Activated T-helper 17 cell treated with anti-CD3 and anti-CD28 coated beads, Interleukin-2, amount 50 U/mL, for 72 hours (primary cell): ENCODE data around the gene MGAM2. TPM values are rescaled to one million over a fixed set of nuclear protein-coding genes. Genes with fewer than 3 reads are reported as not detected.

Experiments
- ATAC-seq: fragments of 150-1000 bp; cut with Tn5 transposase; replicated peaks from 2 replicates; pipeline ENCODE4 v1.10.0; 2021; ENCODE audit warnings: mild to moderate bottlenecking, moderate library complexity
- H3K27ac Mint-ChIP-seq: one replicate; pipeline ENCODE4 v1.8.0; 2022; ENCODE audit warnings: mixed read lengths
- H3K27me3 Mint-ChIP-seq: one replicate; pipeline ENCODE4 v1.8.0; 2022; ENCODE audit warnings: mixed read lengths
- H3K36me3 Mint-ChIP-seq: one replicate; pipeline ENCODE4 v1.8.0; 2022; ENCODE audit warnings: low read depth, mild to moderate bottlenecking, mixed read lengths
- H3K4me1 Mint-ChIP-seq: one replicate; pipeline ENCODE4 v1.8.0; 2022; ENCODE audit warnings: mixed read lengths
- H3K4me3 Mint-ChIP-seq: one replicate; pipeline ENCODE4 v1.8.0; 2022; ENCODE audit warnings: mild to moderate bottlenecking, mixed read lengths
- H3K9me3 Mint-ChIP-seq: one replicate; pipeline ENCODE4 v1.8.0; 2022; ENCODE audit warnings: mixed read lengths
- total RNA-seq, 2 donors: library from RNA; stranded (reverse); gene quantifications; one replicate each; pipeline ENCODE4 v1.2.3, GENCODE V29; 2022

The MGAM2 gene
- total RNA-seq, 2 donors from 2014 or later: 0.58 TPM; not detected in 1

GRCh38 chr7:142104550-142105527, 6.7 kb upstream of the MGAM2 start:
- no peaks in the 10 kb centered on the region for H3K9me3 Mint-ChIP-seq
- H3K27me3 Mint-ChIP-seq: peaks cover 20% of the 10 kb centered on the region
- ATAC-seq: no peak

GRCh38 chr7:142108728-142109505, 2.6 kb upstream of the MGAM2 start:
- H3K36me3 Mint-ChIP-seq: no peaks in the 10 kb centered on the region
- H3K27ac Mint-ChIP-seq: no peak overlapping the region
- no peaks in the 10 kb centered on the region for H3K4me1 Mint-ChIP-seq
- no peak for ATAC-seq
- H3K4me3 Mint-ChIP-seq: no peak overlapping the region
- peaks cover 34% of the 10 kb centered on the region for H3K27me3 Mint-ChIP-seq
- H3K9me3 Mint-ChIP-seq: no peaks in the 10 kb centered on the region

More at GRCh38 chr7:142104550-142105527, 6.7 kb upstream of the MGAM2 start:
- Mint-ChIP-seq H3K4me3 (no peak overlapping the region), H3K27ac (no peak overlapping the region), H3K36me3 (no peaks in the 10 kb centered on the region), H3K4me1 (peaks cover 4% of the 10 kb centered on the region)

- no peaks in the 10 kb centered on the region for H3K9me3 Mint-ChIP-seq
- no peak overlapping the region for H3K27ac Mint-ChIP-seq
- no peak for ATAC-seq
- H3K36me3 Mint-ChIP-seq: no peaks in the 10 kb centered on the region
- no peaks in the 10 kb centered on the region for H3K4me1 Mint-ChIP-seq
- H3K27me3 Mint-ChIP-seq: peaks cover 27% of the 10 kb centered on the region
- no peak overlapping the region for H3K4me3 Mint-ChIP-seq
These were observed 1.4 kb upstream of the MGAM2 start for GRCh38 chr7:142110098-142110497.

DNA sequence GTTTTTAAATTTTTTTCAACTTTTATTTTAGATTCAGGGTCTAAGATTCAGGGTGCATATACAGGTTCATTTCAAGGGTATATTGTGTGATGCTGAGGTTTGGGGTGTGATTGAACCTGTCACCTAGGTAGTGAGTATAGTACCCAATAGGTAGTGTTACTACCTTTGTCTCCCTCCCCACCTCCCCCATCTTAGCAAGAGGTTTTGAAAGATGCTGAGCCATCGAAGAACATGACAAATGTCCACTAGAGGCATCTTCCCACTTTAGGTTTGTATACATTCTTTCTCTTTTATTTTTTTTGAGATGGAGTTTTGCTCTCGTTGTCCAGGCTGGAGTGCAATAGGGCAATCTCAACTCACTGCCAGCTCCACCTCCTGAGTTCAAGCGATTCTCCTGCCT, 880 bp upstream of the MGAM2 start:
- no peak overlapping the region for H3K4me3 Mint-ChIP-seq
- no peaks in the 10 kb centered on the region for H3K36me3 Mint-ChIP-seq
- H3K27me3 Mint-ChIP-seq: peaks cover 27% of the 10 kb centered on the region

DNA sequence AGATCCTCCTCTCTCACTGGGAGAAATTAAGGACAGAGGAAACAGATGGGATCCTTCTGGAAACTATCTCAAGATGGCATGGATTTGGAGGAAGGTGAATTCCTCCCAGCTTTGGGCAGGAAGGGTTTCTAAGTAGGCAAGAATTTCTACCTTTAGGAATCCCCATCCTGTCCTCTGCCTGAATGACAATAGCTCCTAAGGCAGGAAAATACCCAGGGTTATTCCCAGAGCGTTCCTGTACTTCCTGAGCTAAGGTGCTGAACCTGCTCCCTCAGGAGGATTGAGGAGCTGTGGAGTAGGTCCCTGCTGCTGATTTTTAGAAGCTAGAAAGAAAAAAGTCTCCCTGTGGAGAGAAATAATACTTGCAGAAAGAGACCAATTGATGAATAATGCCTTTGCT, 568 bp downstream of the MGAM2 start:
- Mint-ChIP-seq H3K4me1 (no peaks in the 10 kb centered on the region), H3K27ac (no peak overlapping the region), H3K4me3 (no peak overlapping the region), H3K27me3 (peaks cover 22% of the 10 kb centered on the region), H3K36me3 (no peaks in the 10 kb centered on the region), H3K9me3 (no peaks in the 10 kb centered on the region)
- no peak for ATAC-seq

More for the DNA sequence above, 880 bp upstream of the MGAM2 start:
- ATAC-seq: no peak
- Mint-ChIP-seq H3K27ac (no peak overlapping the region), H3K4me1 (no peaks in the 10 kb centered on the region), H3K9me3 (no peaks in the 10 kb centered on the region)

DNA sequence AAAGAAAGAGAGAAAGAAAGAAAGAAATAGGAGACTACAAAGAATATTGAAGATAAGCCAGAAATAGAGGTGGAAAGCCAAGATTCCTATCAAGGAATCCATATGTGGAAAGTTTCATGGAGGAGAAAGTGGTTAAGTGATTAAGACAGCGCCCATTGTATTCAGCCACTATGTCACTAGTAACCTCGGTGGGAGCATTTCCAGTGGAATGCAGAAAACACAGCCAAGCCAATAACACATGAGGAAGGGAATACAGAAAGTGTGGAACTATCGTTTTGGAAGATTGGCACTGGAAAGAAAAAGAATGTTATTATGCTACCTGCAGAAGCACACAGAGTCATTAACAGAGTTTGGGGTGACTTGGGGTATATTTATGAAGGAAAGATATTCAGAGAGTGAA, 2.7 kb downstream of the MGAM2 start:
- Mint-ChIP-seq H3K4me1 (no peaks in the 10 kb centered on the region), H3K4me3 (no peak overlapping the region), H3K27me3 (peaks cover 16% of the 10 kb centered on the region), H3K36me3 (no peaks in the 10 kb centered on the region), H3K9me3 (no peaks in the 10 kb centered on the region), H3K27ac (no peak overlapping the region)
- no peak for ATAC-seq

DNA sequence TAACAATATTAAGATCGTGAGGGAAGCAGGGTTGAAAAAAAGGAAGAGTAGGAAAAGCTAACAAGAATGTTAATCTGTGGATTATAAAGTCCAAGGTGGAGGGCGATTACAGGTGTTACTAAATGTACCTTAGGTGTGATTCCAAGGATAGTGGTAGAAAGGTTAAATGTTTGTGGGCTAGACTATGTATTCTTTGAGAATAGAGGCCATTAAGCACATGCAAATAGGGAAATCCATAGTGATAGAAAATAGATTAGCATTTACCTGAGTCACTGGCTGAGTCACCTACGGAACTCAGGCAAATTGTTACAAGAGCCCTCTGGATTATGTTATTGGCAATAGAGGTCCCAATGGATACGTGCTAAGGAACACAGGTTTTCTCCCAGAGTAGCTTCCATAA, 9.0 kb downstream of the MGAM2 start:
- H3K36me3 Mint-ChIP-seq: no peaks in the 10 kb centered on the region
- H3K4me1 Mint-ChIP-seq: no peaks in the 10 kb centered on the region
- H3K4me3 Mint-ChIP-seq: no peak overlapping the region
- H3K9me3 Mint-ChIP-seq: no peaks in the 10 kb centered on the region
- no peak for ATAC-seq
- H3K27ac Mint-ChIP-seq: no peak overlapping the region
- peaks cover 3% of the 10 kb centered on the region for H3K27me3 Mint-ChIP-seq

- Mint-ChIP-seq H3K36me3 (no peaks in the 10 kb centered on the region), H3K4me1 (no peaks in the 10 kb centered on the region), H3K27ac (no peak overlapping the region), H3K4me3 (no peak overlapping the region), H3K9me3 (no peaks in the 10 kb centered on the region), H3K27me3 (peaks cover 10% of the 10 kb centered on the region)
- no peak for ATAC-seq
These were observed 11.7 kb downstream of the MGAM2 start for GRCh38 chr7:142123184-142123583.

DNA sequence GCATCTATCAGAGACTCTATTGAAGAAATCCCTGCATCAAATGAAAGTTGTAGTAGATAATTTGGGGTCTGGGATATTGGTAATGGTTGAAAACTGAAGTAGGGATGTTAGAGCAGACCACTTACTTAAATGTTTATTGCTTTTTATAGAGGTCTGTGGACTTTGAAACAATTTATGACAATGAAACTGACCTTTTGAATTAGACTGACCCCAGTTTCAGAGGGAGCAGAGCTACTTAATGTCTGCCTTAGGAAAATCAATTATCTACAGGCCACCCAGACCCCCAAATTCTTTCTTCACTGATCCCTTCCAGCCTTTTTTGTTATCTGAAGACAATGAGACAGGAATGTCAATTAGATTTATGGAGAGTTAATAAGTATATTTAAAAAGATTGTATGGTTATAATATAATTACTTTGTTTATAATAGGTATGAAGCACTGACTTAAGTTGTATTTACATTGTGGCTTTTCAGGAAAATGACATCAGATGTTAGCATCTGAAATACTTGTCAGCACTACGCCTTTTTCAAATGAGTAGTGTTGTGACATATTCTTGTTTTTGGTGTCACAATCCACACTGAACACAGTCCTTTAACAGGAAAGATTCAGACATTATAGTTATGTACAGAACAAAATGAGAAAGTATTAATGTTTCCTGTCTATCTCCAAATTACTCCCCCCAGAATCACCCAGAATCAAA, 13.9 kb downstream of the MGAM2 start:
- H3K4me3 Mint-ChIP-seq: no peak overlapping the region
- no peaks in the 10 kb centered on the region for H3K36me3 Mint-ChIP-seq
- no peak overlapping the region for H3K27ac Mint-ChIP-seq
- no peak for ATAC-seq
- H3K9me3 Mint-ChIP-seq: no peaks in the 10 kb centered on the region
- peaks cover 18% of the 10 kb centered on the region for H3K27me3 Mint-ChIP-seq
- H3K4me1 Mint-ChIP-seq: no peaks in the 10 kb centered on the region

DNA sequence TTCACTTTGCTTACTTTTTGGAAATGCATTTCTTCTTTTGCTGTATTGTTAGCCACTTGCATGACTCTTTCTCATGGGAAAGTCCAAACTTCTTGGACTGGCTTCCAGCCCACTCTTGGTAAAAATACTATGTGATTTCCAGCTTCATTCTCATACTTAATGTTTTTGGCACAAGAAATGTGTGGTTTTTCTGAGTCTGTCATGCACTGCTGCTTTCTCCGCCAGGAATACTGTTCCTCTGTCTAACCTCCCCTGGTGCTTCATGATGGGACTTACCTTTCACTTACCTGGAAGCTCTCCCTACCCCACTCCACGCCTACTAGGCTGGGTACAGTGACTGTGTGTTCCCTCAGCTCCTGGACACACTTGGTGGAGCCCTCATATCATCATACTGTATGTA, 18.7 kb downstream of the MGAM2 start:
- Mint-ChIP-seq H3K36me3 (no peaks in the 10 kb centered on the region), H3K4me1 (no peaks in the 10 kb centered on the region), H3K27me3 (peaks cover 17% of the 10 kb centered on the region), H3K27ac (no peak overlapping the region), H3K9me3 (no peaks in the 10 kb centered on the region), H3K4me3 (no peak overlapping the region)
- ATAC-seq: no peak

DNA sequence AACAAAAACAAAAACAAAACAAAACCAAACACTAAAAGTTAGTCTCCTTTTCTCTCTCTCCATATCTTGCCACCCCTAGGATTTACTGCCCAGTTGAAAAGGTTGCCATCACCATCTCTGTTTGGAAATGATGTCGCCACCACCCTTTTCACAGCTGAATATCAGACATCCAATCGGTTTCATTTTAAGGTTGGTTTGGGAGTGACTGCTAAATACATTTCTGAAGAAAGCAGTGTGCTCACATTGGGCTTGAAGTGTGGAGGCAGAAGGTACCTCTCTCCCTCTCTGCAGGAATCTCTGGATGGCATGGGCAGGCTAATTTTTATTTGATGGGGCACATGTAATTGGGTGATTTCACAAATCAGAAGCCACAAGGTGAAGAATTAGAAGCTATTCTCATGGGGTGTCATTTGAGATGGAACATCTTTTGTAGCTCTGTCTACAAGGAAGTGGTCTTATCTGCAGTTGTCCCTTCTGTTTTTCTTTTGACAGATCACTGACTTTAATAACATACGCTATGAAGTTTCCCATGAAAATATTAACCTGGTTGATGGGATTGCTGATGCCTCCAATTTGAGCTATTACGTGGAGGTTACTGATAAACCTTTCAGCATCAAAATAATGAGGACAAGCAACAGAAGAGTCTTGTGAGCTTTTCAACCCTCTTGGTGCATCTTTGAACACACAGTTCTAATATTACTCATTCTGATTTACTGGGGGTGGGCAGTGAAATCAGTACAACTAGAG, 20.1 kb downstream of the MGAM2 start:
- ATAC-seq: peak; percentile 43
- no peak overlapping the region for H3K27ac Mint-ChIP-seq
- H3K36me3 Mint-ChIP-seq: no peaks in the 10 kb centered on the region
- H3K9me3 Mint-ChIP-seq: no peaks in the 10 kb centered on the region
- peaks cover 17% of the 10 kb centered on the region for H3K27me3 Mint-ChIP-seq
- H3K4me1 Mint-ChIP-seq: no peaks in the 10 kb centered on the region
- H3K4me3 Mint-ChIP-seq: no peak overlapping the region

DNA sequence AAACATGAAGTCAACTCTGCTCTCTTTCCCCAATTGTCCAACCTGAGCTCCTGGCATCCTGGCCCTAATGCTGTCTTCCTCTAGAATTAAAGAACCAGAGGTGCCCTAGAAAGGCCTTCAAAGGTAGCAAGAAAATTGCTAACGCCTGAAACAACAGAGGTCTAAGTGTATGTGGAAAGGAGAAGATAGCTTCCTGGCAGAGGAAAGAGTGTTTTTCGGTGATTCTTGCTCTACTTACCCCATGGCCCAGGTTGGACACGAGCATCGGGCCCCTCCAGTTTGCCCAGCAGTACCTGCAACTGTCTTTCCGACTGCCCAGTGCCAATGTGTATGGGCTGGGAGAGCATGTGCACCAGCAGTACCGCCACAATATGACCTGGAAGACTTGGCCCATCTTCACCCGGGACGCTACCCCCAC, 22.2 kb downstream of the MGAM2 start:
- Mint-ChIP-seq H3K4me3 (no peak overlapping the region), H3K36me3 (no peaks in the 10 kb centered on the region), H3K27me3 (peaks cover 6% of the 10 kb centered on the region), H3K9me3 (no peaks in the 10 kb centered on the region), H3K4me1 (no peaks in the 10 kb centered on the region), H3K27ac (no peak overlapping the region)
- ATAC-seq: peak; percentile 51

- Mint-ChIP-seq H3K27ac (no peak overlapping the region), H3K27me3 (peaks cover 3% of the 10 kb centered on the region), H3K36me3 (no peaks in the 10 kb centered on the region), H3K4me1 (no peaks in the 10 kb centered on the region), H3K9me3 (no peaks in the 10 kb centered on the region), H3K4me3 (no peak overlapping the region)
- no peak for ATAC-seq
These were observed 23.4 kb downstream of the MGAM2 start for GRCh38 chr7:142134909-142135308.

- Mint-ChIP-seq H3K9me3 (no peaks in the 10 kb centered on the region), H3K4me3 (no peak overlapping the region), H3K4me1 (no peaks in the 10 kb centered on the region), H3K36me3 (no peaks in the 10 kb centered on the region), H3K27ac (no peak overlapping the region), H3K27me3 (peaks cover 4% of the 10 kb centered on the region)
- no peak for ATAC-seq
These were observed 27.5 kb downstream of the MGAM2 start for GRCh38 chr7:142138996-142139395.
